ENCODE results near the gene ZEB2. TPM values are rescaled to one million over a fixed set of nuclear protein-coding genes. Genes with fewer than 3 reads are reported as not detected.

Gene ZEB2
- total and polyA plus RNA-seq, 2 of the 13 experiments (the other 11 are each of a cell fraction or from before 2014, with no cell fraction given): 0.07 TPM; not detected in 1

DNA sequence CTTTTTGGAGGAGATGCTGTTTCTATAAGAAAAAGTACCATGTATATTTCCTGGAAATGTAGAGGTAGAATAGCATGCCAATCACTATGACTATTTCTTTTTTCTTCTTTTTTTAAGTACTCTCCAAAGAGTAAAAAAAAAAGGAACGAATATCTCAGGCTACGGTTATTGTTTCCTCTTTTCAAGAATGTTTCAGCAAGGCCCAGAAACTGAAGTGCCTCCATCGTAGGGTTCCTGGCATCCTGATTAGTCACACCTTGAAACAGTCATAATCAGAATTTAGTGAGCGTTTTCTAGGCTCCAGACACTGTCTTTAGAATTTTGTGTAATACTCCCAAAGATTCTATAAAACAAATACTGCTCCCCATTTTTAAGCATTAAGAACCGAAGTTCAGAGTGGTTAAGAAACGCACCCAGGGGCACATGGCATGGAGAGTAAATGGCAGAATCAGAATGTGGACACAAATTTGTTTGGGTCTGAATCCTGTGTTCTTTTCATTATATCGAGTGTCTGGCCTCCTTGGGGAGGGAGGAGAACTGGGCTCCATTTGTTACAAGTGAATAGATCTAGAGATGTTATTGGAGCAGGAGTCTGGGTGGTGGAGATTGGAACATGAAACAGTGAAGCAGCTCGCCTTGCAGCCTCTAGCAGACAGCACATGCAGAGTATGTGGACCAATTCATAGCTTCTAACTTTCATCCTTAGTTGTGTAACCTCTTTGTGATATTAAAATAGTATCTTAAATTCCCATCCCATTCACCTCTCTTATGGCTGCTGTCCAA is 26.7 kb downstream of the ZEB2 start:
- intact Hi-C loops (cut with micrococcal nuclease; ENCODE audit: unreplicated experiment) (no loop called here), in situ Hi-C loops (cut with HindIII; ENCODE audit: extremely low pct_ligation_motif_present, low pct_unique_long_range_greater_than_20kb) (no loop called here)
- no peaks in the 10 kb centered on the region for H3K79me2 ChIP-seq (ENCODE audit: insufficient read depth, low read length)
- H3K9ac ChIP-seq (ENCODE audit: insufficient read depth, low read depth, low read length): no peak overlapping the region
- no peak for DNase-seq (ENCODE audit: low spot score)
- FAIRE-seq: no peak
- H3K4me2 ChIP-seq (ENCODE audit: low read depth, low read length): no peak overlapping the region
- no peak for ATAC-seq
- H3K36me3 ChIP-seq (replicated peaks in 1 of 2; ENCODE audit: control insufficient read depth in 1 of 2, insufficient read depth in 2 of 2, low read length in 2 of 2): no peaks in the 10 kb centered on the region
- H4K20me1 ChIP-seq (ENCODE audit: insufficient read depth, low read length): no peaks in the 10 kb centered on the region; the same call in 1 of the 2 replicates
- no peaks in the 10 kb centered on the region for H3K9me3 ChIP-seq (ENCODE audit: low read length)
- POLR2A ChIA-PET: no interaction called here
- CTCF ChIA-PET (ENCODE audit: low intra/inter-chr PET ratio, low total read pairs): no interaction called here
- no peaks in the 10 kb centered on the region for H3K4me1 ChIP-seq (ENCODE audit: insufficient read depth, low read length)
- no TSS peak for BruUV-seq (replicated peaks)
- H2AFZ ChIP-seq (ENCODE audit: low read length): no peak overlapping the region
- TF ChIP-seq SMAD1 (CRISPR knock-in tag; IDR thresholded peaks at IDR 0.05; ENCODE audit: borderline replicate concordance, low read depth) (no peak), ZNF256 (CRISPR knock-in tag; conservative IDR thresholded peaks at IDR 0.05) (no peak), ZSCAN9 (CRISPR knock-in tag; IDR thresholded peaks at IDR 0.05; ENCODE audit: borderline replicate concordance) (no peak), ZNF776 (CRISPR knock-in tag; IDR thresholded peaks at IDR 0.05) (no peak)
- no peak overlapping the region for H3K27ac ChIP-seq (ENCODE audit: extremely low read length, insufficient read depth, low read length)
- WGBS (ENCODE audit: low lambda C conversion rate): 4% methylated on average over 8 of the region's 8 CpGs
- no peak overlapping the region for H3K4me3 ChIP-seq (replicated peaks in 1 of 3; ENCODE audit: insufficient read depth in 1 of 3, low read depth in 2 of 3, low read length in 3 of 3)
- H3K27me3 ChIP-seq (ENCODE audit: control insufficient read depth in 1 of 2, insufficient read depth in 2 of 2, low read length in 2 of 2): no peaks in the 10 kb centered on the region; a peak in 2 of 5 replicates

DNA sequence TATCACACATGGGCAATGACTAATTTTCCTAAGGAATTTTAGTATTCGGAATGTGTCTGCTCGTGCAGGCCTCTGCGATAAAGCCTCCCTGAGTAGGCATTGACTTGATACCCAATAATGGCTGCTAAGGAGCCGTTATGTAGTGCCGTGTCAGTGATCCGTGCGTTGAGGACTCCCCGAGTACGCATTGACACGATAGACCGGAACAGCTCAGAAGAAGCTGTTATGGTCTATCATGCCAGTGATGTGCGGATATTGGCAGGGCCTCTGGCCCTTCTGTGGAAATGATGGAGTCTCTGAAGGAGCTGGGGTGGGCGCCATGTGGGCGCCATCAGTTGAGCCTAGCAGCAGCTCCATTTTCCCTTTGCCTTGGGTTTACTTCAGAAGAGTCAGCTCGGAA is 29.1 kb downstream of the ZEB2 start:
- intact Hi-C loops (cut with micrococcal nuclease; ENCODE audit: unreplicated experiment) (no loop called here), in situ Hi-C loops (cut with HindIII; ENCODE audit: extremely low pct_ligation_motif_present, low pct_unique_long_range_greater_than_20kb) (no loop called here)
- Histone ChIP-seq H3K4me1 (ENCODE audit: insufficient read depth, low read length) (no peaks in the 10 kb centered on the region), H3K79me2 (ENCODE audit: insufficient read depth, low read length) (no peaks in the 10 kb centered on the region), H3K4me2 (ENCODE audit: low read depth, low read length) (no peak overlapping the region), H3K9ac (ENCODE audit: insufficient read depth, low read depth, low read length) (no peak overlapping the region), H4K20me1 (ENCODE audit: insufficient read depth, low read length) (no peaks in the 10 kb centered on the region), H3K27me3 (ENCODE audit: control insufficient read depth in 1 of 2, insufficient read depth in 2 of 2, low read length in 2 of 2) (no peaks in the 10 kb centered on the region; a peak in 1 of 5 replicates), H3K9me3 (ENCODE audit: low read length) (no peaks in the 10 kb centered on the region), H2AFZ (ENCODE audit: low read length) (no peak overlapping the region), H3K27ac (ENCODE audit: extremely low read length, insufficient read depth, low read length) (no peak overlapping the region), H3K4me3 (replicated peaks in 1 of 3; ENCODE audit: insufficient read depth in 1 of 3, low read depth in 2 of 3, low read length in 3 of 3) (no peak overlapping the region), H3K36me3 (replicated peaks in 1 of 2; ENCODE audit: control insufficient read depth in 1 of 2, insufficient read depth in 2 of 2, low read length in 2 of 2) (no peaks in the 10 kb centered on the region)
- 65% methylated on average over 15 of the region's 15 CpGs for WGBS (ENCODE audit: low lambda C conversion rate)
- no peak for ATAC-seq
- ChIA-PET POLR2A (no interaction called here), CTCF (ENCODE audit: low intra/inter-chr PET ratio, low total read pairs) (no interaction called here)
- FAIRE-seq: no peak
- no peak for DNase-seq (ENCODE audit: low spot score)
- no TSS peak for BruUV-seq (replicated peaks)
- TF ChIP-seq, protein P1, sequence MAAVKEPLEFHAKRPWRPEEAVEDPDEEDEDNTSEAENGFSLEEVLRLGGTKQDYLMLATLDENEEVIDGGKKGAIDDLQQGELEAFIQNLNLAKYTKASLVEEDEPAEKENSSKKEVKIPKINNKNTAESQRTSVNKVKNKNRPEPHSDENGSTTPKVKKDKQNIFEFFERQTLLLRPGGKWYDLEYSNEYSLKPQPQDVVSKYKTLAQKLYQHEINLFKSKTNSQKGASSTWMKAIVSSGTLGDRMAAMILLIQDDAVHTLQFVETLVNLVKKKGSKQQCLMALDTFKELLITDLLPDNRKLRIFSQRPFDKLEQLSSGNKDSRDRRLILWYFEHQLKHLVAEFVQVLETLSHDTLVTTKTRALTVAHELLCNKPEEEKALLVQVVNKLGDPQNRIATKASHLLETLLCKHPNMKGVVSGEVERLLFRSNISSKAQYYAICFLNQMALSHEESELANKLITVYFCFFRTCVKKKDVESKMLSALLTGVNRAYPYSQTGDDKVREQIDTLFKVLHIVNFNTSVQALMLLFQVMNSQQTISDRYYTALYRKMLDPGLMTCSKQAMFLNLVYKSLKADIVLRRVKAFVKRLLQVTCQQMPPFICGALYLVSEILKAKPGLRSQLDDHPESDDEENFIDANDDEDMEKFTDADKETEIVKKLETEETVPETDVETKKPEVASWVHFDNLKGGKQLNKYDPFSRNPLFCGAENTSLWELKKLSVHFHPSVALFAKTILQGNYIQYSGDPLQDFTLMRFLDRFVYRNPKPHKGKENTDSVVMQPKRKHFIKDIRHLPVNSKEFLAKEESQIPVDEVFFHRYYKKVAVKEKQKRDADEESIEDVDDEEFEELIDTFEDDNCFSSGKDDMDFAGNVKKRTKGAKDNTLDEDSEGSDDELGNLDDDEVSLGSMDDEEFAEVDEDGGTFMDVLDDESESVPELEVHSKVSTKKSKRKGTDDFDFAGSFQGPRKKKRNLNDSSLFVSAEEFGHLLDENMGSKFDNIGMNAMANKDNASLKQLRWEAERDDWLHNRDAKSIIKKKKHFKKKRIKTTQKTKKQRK (IDR thresholded peaks at IDR 0.05; ENCODE audit: low read length): no peak
- TF ChIP-seq PCBP2 (optimal IDR thresholded peaks at IDR 0.05; ENCODE audit: low read depth, low read length, poor library complexity, severe bottlenecking) (no peak), ZNF343 (CRISPR knock-in tag; IDR thresholded peaks at IDR 0.05) (no peak), CEBPB (IDR thresholded peaks at IDR 0.05; ENCODE audit: borderline replicate concordance, low read depth, low read length) (no peak), PAF1 (CRISPR knock-in tag; IDR thresholded peaks at IDR 0.05) (no peak)
- TF ChIP-seq, protein P2, sequence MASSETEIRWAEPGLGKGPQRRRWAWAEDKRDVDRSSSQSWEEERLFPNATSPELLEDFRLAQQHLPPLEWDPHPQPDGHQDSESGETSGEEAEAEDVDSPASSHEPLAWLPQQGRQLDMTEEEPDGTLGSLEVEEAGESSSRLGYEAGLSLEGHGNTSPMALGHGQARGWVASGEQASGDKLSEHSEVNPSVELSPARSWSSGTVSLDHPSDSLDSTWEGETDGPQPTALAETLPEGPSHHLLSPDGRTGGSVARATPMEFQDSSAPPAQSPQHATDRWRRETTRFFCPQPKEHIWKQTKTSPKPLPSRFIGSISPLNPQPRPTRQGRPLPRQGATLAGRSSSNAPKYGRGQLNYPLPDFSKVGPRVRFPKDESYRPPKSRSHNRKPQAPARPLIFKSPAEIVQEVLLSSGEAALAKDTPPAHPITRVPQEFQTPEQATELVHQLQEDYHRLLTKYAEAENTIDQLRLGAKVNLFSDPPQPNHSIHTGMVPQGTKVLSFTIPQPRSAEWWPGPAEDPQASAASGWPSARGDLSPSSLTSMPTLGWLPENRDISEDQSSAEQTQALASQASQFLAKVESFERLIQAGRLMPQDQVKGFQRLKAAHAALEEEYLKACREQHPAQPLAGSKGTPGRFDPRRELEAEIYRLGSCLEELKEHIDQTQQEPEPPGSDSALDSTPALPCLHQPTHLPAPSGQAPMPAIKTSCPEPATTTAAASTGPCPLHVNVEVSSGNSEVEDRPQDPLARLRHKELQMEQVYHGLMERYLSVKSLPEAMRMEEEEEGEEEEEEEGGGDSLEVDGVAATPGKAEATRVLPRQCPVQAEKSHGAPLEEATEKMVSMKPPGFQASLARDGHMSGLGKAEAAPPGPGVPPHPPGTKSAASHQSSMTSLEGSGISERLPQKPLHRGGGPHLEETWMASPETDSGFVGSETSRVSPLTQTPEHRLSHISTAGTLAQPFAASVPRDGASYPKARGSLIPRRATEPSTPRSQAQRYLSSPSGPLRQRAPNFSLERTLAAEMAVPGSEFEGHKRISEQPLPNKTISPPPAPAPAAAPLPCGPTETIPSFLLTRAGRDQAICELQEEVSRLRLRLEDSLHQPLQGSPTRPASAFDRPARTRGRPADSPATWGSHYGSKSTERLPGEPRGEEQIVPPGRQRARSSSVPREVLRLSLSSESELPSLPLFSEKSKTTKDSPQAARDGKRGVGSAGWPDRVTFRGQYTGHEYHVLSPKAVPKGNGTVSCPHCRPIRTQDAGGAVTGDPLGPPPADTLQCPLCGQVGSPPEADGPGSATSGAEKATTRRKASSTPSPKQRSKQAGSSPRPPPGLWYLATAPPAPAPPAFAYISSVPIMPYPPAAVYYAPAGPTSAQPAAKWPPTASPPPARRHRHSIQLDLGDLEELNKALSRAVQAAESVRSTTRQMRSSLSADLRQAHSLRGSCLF (CRISPR knock-in tag; IDR thresholded peaks at IDR 0.05; ENCODE audit: borderline replicate concordance): no peak

Measured in HepG2 (cell line).